Tibial nerve (tissue), 4 donors: Measurements from ENCODE around the gene VTN. TPM values are rescaled to one million over a fixed set of nuclear protein-coding genes. Genes with fewer than 3 reads are reported as not detected.
A peak's percentile ranks its signal among the peaks of the same experiment; 100 is the strongest.

ENCODE experiments used
- DNase-seq, 2 donors: peaks; one replicate each; pipeline ENCODE4 v3.0.0-alpha.2; 2019; ENCODE audit warnings: low spot score in 2 of 2
- H3K27ac ChIP-seq, 4 donors: fragments of 200-600 bp; sonication (generic) in 3 of 4; one replicate each; pipeline ENCODE4 v1.5.1; 2017 to 2019; ENCODE audit warnings: mild to moderate bottlenecking in 1 of 4
- H3K27me3 ChIP-seq, 2 donors: fragments of 200-600 bp; sonication (generic) in 1 of 2; one replicate each; pipeline versions ENCODE4 v1.5.1 to v1.6.0; 2017 to 2019
- H3K36me3 ChIP-seq, 3 donors: fragments of 200-600 bp; sonication (generic); one replicate each; pipeline ENCODE4 v1.5.1; 2018 to 2019
- H3K4me1 ChIP-seq, 4 donors: fragments of 200-600 bp; sonication (generic) in 3 of 4; one replicate each; pipeline ENCODE4 v1.5.1; 2017 to 2019
- H3K4me3 ChIP-seq, 4 donors: fragments of 200-600 bp; sonication (generic) in 3 of 4; one replicate each; pipeline ENCODE4 v1.5.1; 2017 to 2019; ENCODE audit warnings: mild to moderate bottlenecking in 1 of 4, moderate library complexity in 1 of 4
- H3K9me3 ChIP-seq, 4 donors: fragments of 200-600 bp; sonication (generic) in 3 of 4; one replicate each; pipeline ENCODE4 v1.5.1; 2017 to 2019
- EP300 ChIP-seq, 2 donors: sonication (generic); formaldehyde crosslinking; IDR thresholded peaks; one replicate each; pipeline ENCODE4 v1.6.1; 2017; ENCODE audit warnings: antibody characterized with exemption in 2 of 2, mild to moderate bottlenecking in 1 of 2
- POLR2A ChIP-seq, 2 donors: fragments of 450-650 bp; IDR thresholded peaks; one replicate each; pipeline ENCODE4 v1.6.1; 2017; ENCODE audit warnings: antibody characterized with exemption in 2 of 2, mild to moderate bottlenecking in 2 of 2, moderate library complexity in 2 of 2
- WGBS, 2 donors: methylation state at CpG; one replicate each; pipeline ENCODE4 v1.1.5; 2018; 5-methylcytosine and 5-hydroxymethylcytosine counted together
- total RNA-seq, 4 donors: library from RNA; depleted of rRNA; stranded (reverse); fragments of >200 nt; gene quantifications; one replicate each; pipeline ENCODE4 v1.1.0, GENCODE V29; 2016
- TF ChIP-seq, protein P1 (sequence below), 5 experiments: fragments of 200-600 bp in 3 of 5; fragments of 450-650 bp in 2 of 5; sonication (generic) in 3 of 5; IDR thresholded peaks; one replicate each; pipeline ENCODE4 v1.5.1; 2016 to 2019; ENCODE audit warnings: antibody characterized with exemption in 5 of 5, mild to moderate bottlenecking in 3 of 5, moderate library complexity in 2 of 5

The VTN gene
- total RNA-seq, 4 donors from 2014 or later: 0.90 to 22.7 (median 1.8) TPM

DNA sequence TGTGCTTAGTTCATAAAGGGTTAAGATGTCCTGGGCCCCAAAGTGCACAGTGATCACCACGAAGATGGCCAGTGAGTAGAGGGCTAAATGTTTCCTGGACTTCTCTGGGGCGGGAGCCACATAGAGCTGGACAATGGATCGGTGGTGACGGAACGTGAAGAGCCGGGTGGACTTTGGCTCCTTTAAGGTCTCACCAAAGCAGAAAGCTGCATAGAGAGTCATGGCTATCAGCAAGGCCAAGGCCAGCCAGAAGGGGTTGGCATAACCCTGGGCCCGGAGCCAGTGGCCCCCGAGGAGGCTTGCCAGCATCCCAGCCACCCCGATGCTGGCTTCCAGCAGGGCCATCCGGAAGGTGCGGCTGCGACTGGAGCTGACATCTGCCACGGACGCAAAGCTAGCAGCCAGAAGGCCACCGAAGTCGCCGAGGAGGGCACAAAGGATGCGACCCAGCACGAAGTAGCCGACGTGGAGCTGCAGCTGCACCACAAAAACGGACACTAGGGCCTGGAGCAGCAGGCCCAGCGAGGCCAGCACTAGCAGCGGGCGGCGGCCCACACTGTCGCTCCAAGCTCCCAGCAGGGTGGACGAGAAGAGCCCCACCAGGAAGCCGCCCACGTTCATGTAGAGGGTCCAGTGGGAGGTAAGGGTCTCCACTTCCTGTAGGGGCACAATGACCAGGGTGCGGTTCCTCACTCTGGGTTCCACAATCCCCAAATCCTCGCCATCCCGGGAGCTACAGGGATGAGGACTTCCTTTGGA, 34.9 kb upstream of the VTN start:
- Histone ChIP-seq H3K4me1 (peaks cover 0 to 21% (median 4%) of the 10 kb centered on the region in 4 donors), H3K36me3 (peaks cover 0 to 33% (median 0%) of the 10 kb centered on the region in 3 donors), H3K27ac (peak overlapping the region in 3 of 4 donors; percentile 22 to 70 (median 66)), H3K4me3 (peak overlapping the region; percentile 73 to 94 (median 78)), H3K9me3 (no peaks in the 10 kb centered on the region), H3K27me3 (no peaks in the 10 kb centered on the region)
- TF ChIP-seq EP300 (IDR thresholded peaks at IDR 0.05) (no peak), POLR2A (IDR thresholded peaks at IDR 0.05) (no peak)
- TF ChIP-seq, protein P1, sequence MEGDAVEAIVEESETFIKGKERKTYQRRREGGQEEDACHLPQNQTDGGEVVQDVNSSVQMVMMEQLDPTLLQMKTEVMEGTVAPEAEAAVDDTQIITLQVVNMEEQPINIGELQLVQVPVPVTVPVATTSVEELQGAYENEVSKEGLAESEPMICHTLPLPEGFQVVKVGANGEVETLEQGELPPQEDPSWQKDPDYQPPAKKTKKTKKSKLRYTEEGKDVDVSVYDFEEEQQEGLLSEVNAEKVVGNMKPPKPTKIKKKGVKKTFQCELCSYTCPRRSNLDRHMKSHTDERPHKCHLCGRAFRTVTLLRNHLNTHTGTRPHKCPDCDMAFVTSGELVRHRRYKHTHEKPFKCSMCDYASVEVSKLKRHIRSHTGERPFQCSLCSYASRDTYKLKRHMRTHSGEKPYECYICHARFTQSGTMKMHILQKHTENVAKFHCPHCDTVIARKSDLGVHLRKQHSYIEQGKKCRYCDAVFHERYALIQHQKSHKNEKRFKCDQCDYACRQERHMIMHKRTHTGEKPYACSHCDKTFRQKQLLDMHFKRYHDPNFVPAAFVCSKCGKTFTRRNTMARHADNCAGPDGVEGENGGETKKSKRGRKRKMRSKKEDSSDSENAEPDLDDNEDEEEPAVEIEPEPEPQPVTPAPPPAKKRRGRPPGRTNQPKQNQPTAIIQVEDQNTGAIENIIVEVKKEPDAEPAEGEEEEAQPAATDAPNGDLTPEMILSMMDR (IDR thresholded peaks at IDR 0.05): no peak
- DNase-seq: no peak
- WGBS, 2 donors: 31 to 39% methylated on average over 31 to 32 of the region's 33 CpGs

DNA sequence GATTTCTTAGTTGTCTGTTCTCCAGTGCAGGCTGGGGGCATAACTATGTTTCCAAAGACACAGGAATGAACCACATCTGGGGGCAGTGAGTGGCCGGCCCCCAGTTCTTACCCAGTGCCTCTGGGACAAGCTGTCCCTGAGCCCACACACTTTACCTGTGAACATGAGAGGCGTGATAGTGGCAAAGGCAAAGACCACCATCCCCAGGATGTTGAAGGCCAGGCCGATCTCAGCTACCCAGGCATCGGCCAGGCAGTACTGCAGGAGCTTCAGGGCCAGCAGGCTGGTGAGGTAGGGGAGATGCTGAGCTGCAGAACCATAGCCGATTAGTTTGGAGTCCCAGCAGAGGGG, 34.3 kb upstream of the VTN start:
- DNase-seq: no peak
- peaks cover 0 to 38% (median 0%) of the 10 kb centered on the region in 3 donors for H3K36me3 ChIP-seq
- WGBS, 2 donors: 95 to 97% methylated on average over 4 to 5 of the region's 5 CpGs
- H3K9me3 ChIP-seq: no peaks in the 10 kb centered on the region
- H3K4me3 ChIP-seq: no peak overlapping the region
- no peaks in the 10 kb centered on the region for H3K27me3 ChIP-seq
- peak overlapping the region in 2 of 4 donors; percentile 2 to 70 for H3K27ac ChIP-seq
- H3K4me1 ChIP-seq: peaks cover 0 to 21% (median 4%) of the 10 kb centered on the region in 4 donors
- no peak for TF ChIP-seq EP300 (IDR thresholded peaks at IDR 0.05)
- TF ChIP-seq, protein P1 (IDR thresholded peaks at IDR 0.05): no peak
- TF ChIP-seq POLR2A (IDR thresholded peaks at IDR 0.05): no peak

DNA sequence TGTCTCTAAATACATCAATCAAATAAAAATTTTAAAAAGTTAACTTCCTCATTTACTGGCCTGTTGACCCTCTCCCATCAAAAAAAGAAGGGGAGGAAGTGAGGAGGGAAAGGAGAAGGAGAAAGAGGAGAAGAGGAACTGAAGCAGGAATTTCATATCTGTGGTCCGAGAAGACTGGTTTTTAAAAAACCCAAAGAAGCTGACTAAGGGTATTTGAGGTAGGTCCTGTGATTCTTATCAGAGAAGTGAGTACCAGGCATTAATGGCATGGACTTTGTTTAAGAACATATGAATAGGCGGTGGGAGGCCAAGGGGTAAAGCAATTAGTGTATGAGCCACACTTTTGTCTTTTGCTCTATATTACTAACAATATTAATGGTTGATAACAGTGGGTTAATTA, 33.9 kb upstream of the VTN start:
- H3K4me3 ChIP-seq: no peak overlapping the region
- WGBS, 2 donors: 79 to 81% methylated on average over 2 of the region's 2 CpGs
- TF ChIP-seq POLR2A (IDR thresholded peaks at IDR 0.05) (no peak), EP300 (IDR thresholded peaks at IDR 0.05) (no peak)
- TF ChIP-seq, protein P1 (IDR thresholded peaks at IDR 0.05): no peak

DNA sequence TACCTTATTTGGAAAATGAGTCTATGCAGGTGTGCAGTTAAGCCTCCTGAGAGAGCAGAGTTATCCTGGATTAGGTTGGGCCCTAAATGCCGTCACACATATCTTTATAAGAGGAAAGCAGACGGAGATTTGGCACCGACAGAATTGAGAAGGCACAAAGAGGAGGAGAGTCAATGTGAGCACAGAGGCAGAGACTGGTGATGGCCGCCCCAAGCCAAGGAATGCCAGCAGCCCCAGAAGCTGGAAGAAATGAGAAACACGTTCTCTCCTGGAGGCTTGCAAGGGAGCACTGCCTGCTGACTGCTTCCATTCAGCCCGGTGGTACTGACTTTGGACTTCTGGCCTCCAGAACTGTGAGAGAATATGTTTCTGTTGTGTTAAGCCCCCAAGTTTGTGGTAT, 32.7 kb upstream of the VTN start:
- no peaks in the 10 kb centered on the region for H3K9me3 ChIP-seq
- peaks cover 0 to 54% (median 0%) of the 10 kb centered on the region in 3 donors for H3K36me3 ChIP-seq
- H3K27ac ChIP-seq: peak overlapping the region in 1 of 4 donors; percentile 2
- H3K27me3 ChIP-seq: no peaks in the 10 kb centered on the region
- no peak for TF ChIP-seq EP300 (IDR thresholded peaks at IDR 0.05)
- TF ChIP-seq, protein P1 (IDR thresholded peaks at IDR 0.05): no peak
- H3K4me3 ChIP-seq: no peak overlapping the region
- WGBS, 2 donors: 80 to 90% methylated on average over 6 of the region's 6 CpGs
- H3K4me1 ChIP-seq: peaks cover 0 to 24% (median 4%) of the 10 kb centered on the region in 4 donors
- DNase-seq: no peak

More for the DNA sequence above, 33.9 kb upstream of the VTN start:
- Histone ChIP-seq H3K9me3 (no peaks in the 10 kb centered on the region), H3K36me3 (peaks cover 0 to 43% (median 0%) of the 10 kb centered on the region in 3 donors), H3K27me3 (no peaks in the 10 kb centered on the region), H3K27ac (no peak overlapping the region), H3K4me1 (peaks cover 0 to 21% (median 4%) of the 10 kb centered on the region in 4 donors)
- DNase-seq: no peak

DNA sequence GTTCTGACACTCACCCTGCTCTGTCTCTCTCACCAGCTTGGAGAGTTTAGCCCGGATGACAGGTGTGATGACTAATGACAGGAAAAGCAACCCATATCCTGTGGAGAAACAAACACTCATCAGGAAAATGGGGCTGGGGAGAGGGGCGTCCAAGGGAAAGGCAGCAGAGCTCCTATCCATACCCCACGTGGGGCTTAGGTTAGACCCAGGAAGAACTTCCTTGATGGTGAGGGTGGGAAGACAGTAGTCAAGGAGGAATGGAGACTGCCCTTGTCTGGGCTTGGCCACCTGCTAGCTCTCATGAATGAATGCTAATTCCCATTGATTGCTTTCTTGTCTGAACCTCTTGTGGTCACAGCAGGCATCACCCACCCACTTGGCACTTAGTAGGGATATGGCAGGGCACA, 32.1 kb upstream of the VTN start:
- DNase-seq: no peak
- WGBS, 2 donors: 33 to 56% methylated on average over 3 of the region's 3 CpGs
- TF ChIP-seq EP300 (IDR thresholded peaks at IDR 0.05) (no peak), POLR2A (IDR thresholded peaks at IDR 0.05) (no peak)
- TF ChIP-seq, protein P1 (IDR thresholded peaks at IDR 0.05): no peak

More for the DNA sequence above, 32.1 kb upstream of the VTN start:
- peak overlapping the region in 1 of 4 donors; percentile 2 for H3K27ac ChIP-seq
- H3K4me1 ChIP-seq: peaks cover 0 to 24% (median 4%) of the 10 kb centered on the region in 4 donors
- H3K27me3 ChIP-seq: no peaks in the 10 kb centered on the region
- H3K36me3 ChIP-seq: peaks cover 0 to 61% (median 0%) of the 10 kb centered on the region in 3 donors
- no peaks in the 10 kb centered on the region for H3K9me3 ChIP-seq
- no peak overlapping the region for H3K4me3 ChIP-seq
